Liver (tissue), 9 donors: ENCODE measurements around the gene CDC42BPA. TPM values are rescaled to one million over a fixed set of nuclear protein-coding genes. Genes with fewer than 3 reads are reported as not detected.

ENCODE experiments used
- DNase-seq: peaks from one replicate; pipeline ENCODE4 v3.0.0-alpha.2; 2017; ENCODE audit warnings: low spot score
- H3K27ac ChIP-seq, 2 donors: one replicate each; pipeline ENCODE4 v1.7.0; 2013; ENCODE audit warnings: inconsistent platforms in 2 of 2, low read length in 2 of 2, control low read depth in 1 of 2, low read depth in 1 of 2, mild to moderate bottlenecking in 1 of 2
- H3K27me3 ChIP-seq, 4 donors: one replicate each; pipeline versions ENCODE4 v1.6.1 to v1.7.0; 2013; ENCODE audit warnings: low read length in 3 of 4, inconsistent platforms in 1 of 4, mild to moderate bottlenecking in 1 of 4, moderate library complexity in 1 of 4; ENCODE audit not compliant: control insufficient read depth in 4 of 4, insufficient read depth in 4 of 4
- H3K36me3 ChIP-seq, 4 donors: one replicate each; pipeline versions ENCODE4 v1.6.1 to v1.7.0; 2013; ENCODE audit warnings: low read length in 3 of 4, mild to moderate bottlenecking in 3 of 4, low read depth in 1 of 4, moderate library complexity in 1 of 4; ENCODE audit not compliant: control insufficient read depth in 4 of 4, insufficient read depth in 3 of 4
- H3K4me1 ChIP-seq, 4 donors: one replicate each; pipeline versions ENCODE4 v1.6.1 to v1.7.0; 2013; ENCODE audit warnings: low read length in 3 of 4, mild to moderate bottlenecking in 3 of 4, moderate library complexity in 1 of 4; ENCODE audit not compliant: control insufficient read depth in 4 of 4, insufficient read depth in 4 of 4
- H3K4me3 ChIP-seq, 3 donors: one replicate each; pipeline versions ENCODE4 v1.6.1 to v1.7.0; 2013; ENCODE audit warnings: low read length in 3 of 3, control low read depth in 1 of 3, low read depth in 1 of 3, mild to moderate bottlenecking in 1 of 3
- H3K9ac ChIP-seq, 2 donors: one replicate each; pipeline ENCODE4 v1.7.0; 2013; ENCODE audit warnings: low read length in 2 of 2, mild to moderate bottlenecking in 2 of 2, moderate library complexity in 2 of 2, control low read depth in 1 of 2, low read depth in 1 of 2
- H3K9me3 ChIP-seq, 4 donors: one replicate each; pipeline versions ENCODE4 v1.6.1 to v1.7.0; 2013; ENCODE audit warnings: low read length in 3 of 4; ENCODE audit not compliant: control insufficient read depth in 4 of 4
- ATF3 ChIP-seq: IDR thresholded peaks from 2 replicates; pipeline ENCODE4 v1.6.1; 2016; ENCODE audit warnings: antibody characterized with exemption
- EGR1 ChIP-seq, 2 donors: IDR thresholded peaks; 2 replicates each; pipeline ENCODE4 v1.6.1; 2016 to 2018; ENCODE audit warnings: antibody characterized with exemption in 2 of 2, low read depth in 2 of 2
- FOXA1 ChIP-seq: IDR thresholded peaks from 2 replicates; pipeline ENCODE4 v1.6.1; 2016; ENCODE audit warnings: antibody characterized with exemption
- FOXA2 ChIP-seq: IDR thresholded peaks from 2 replicates; pipeline ENCODE4 v1.6.1; 2016; ENCODE audit warnings: antibody characterized with exemption
- GABPA ChIP-seq, 2 donors: IDR thresholded peaks in 1 of 2; conservative IDR thresholded peaks in 1 of 2; 2 replicates each; pipeline ENCODE4 v1.6.1; 2016; ENCODE audit warnings: antibody characterized with exemption in 2 of 2, mild to moderate bottlenecking in 1 of 2, moderate library complexity in 1 of 2
- HNF4A ChIP-seq, 2 donors: conservative IDR thresholded peaks; 2 replicates each; pipeline ENCODE4 v1.6.1; 2016; ENCODE audit warnings: antibody characterized with exemption in 2 of 2, mild to moderate bottlenecking in 2 of 2
- HNF4G ChIP-seq: IDR thresholded peaks from 2 replicates; pipeline ENCODE4 v1.6.1; 2016; ENCODE audit warnings: antibody characterized with exemption
- JUND ChIP-seq, 2 donors: IDR thresholded peaks; 2 replicates each; pipeline ENCODE4 v1.6.1; 2016; ENCODE audit warnings: antibody characterized with exemption in 2 of 2
- NR2F2 ChIP-seq: IDR thresholded peaks from 2 replicates; pipeline ENCODE4 v1.6.1; 2016; ENCODE audit warnings: antibody characterized with exemption
- RAD21 ChIP-seq, 2 donors: IDR thresholded peaks; 2 replicates each; pipeline ENCODE4 v1.6.1; 2016; ENCODE audit warnings: antibody characterized with exemption in 2 of 2, mild to moderate bottlenecking in 2 of 2
- RXRA ChIP-seq, 2 donors: IDR thresholded peaks; 2 replicates each; pipeline ENCODE4 v1.6.1; 2017 to 2018; ENCODE audit warnings: antibody characterized with exemption in 2 of 2, mild to moderate bottlenecking in 1 of 2
- SP1 ChIP-seq: IDR thresholded peaks from 2 replicates; pipeline ENCODE4 v1.6.1; 2018; ENCODE audit warnings: antibody characterized with exemption, mild to moderate bottlenecking
- TAF1 ChIP-seq: conservative IDR thresholded peaks from 2 replicates; pipeline ENCODE4 v1.6.1; 2016; ENCODE audit warnings: antibody characterized with exemption, mild to moderate bottlenecking
- YY1 ChIP-seq: IDR thresholded peaks from 2 replicates; pipeline ENCODE4 v1.6.1; 2016; ENCODE audit warnings: antibody characterized with exemption, mild to moderate bottlenecking
- ZBTB33 ChIP-seq: IDR thresholded peaks from 2 replicates; pipeline ENCODE4 v1.6.1; 2016; ENCODE audit warnings: antibody characterized with exemption
- WGBS: extraction: QIAGEN DNeasy Blood & Tissue Kit; methylation state at CpG from one replicate; pipeline ENCODE4 v1.1.7; 2013; 5-methylcytosine and 5-hydroxymethylcytosine counted together
- polyA plus RNA-seq, 2 donors: library from polyadenylated mRNA; stranded (reverse) in 1 of 2; unstranded in 1 of 2; fragments of 200-250 nt in 1 of 2; fragments of >200 nt in 1 of 2; fragmentation: Nextera tagmentation in 1 of 2; extraction: Ambion mirVana in 1 of 2; gene quantifications; one replicate each; pipeline versions ENCODE4 v1.2.1 to v1.2.3, GENCODE V29; 2013 to 2015
- total RNA-seq, 2 donors: library from RNA; depleted of rRNA; stranded (reverse); fragments of >200 nt; gene quantifications; one replicate each; pipeline ENCODE4 v1.2.3, GENCODE V29; 2014
- TF ChIP-seq, protein P1 (sequence below): IDR thresholded peaks from 2 replicates; pipeline ENCODE4 v1.6.1; 2016; ENCODE audit warnings: antibody characterized with exemption, mild to moderate bottlenecking
- TF ChIP-seq, protein P2 (sequence below): IDR thresholded peaks from 2 replicates; pipeline ENCODE4 v1.6.1; 2016; ENCODE audit warnings: antibody characterized with exemption
- TF ChIP-seq, protein P3 (sequence below): fragments of 150-350 bp; IDR thresholded peaks from 2 replicates; pipeline ENCODE4 v1.5.1; 2017; ENCODE audit warnings: improper control_type of control experiment, low read depth, low read length; ENCODE audit not compliant: missing input control
- donor health status: healthy.
- donor health status: healthy.
- donor health status: healthy.
- donor health status: healthy.
- donor health status: healthy.

CDC42BPA gene
- total and polyA plus RNA-seq, 4 donors, result 5.8 to 39.9 (median 24.3) TPM

GRCh38 chr1:226943927-226944326 is 374.4 kb downstream of the CDC42BPA start:
- Histone ChIP-seq H3K36me3 (no peaks in the 10 kb centered on the region), H3K27ac (peak overlapping the region; percentile 91 to 97), H3K4me1 (peaks cover 35 to 76% (median 54%) of the 10 kb centered on the region in 4 donors), H3K4me3 (no peak overlapping the region), H3K9me3 (no peaks in the 10 kb centered on the region), H3K9ac (no peak overlapping the region), H3K27me3 (no peaks in the 10 kb centered on the region)
- 86% methylated on average over 2 of the region's 2 CpGs for WGBS
- no peak for DNase-seq
- TF ChIP-seq FOXA1, result no peak
- no peak for TF ChIP-seq FOXA2
- no peak for TF ChIP-seq SP1
- no peak for TF ChIP-seq JUND (IDR thresholded peaks at IDR 0.05)
- TF ChIP-seq, protein P1, sequence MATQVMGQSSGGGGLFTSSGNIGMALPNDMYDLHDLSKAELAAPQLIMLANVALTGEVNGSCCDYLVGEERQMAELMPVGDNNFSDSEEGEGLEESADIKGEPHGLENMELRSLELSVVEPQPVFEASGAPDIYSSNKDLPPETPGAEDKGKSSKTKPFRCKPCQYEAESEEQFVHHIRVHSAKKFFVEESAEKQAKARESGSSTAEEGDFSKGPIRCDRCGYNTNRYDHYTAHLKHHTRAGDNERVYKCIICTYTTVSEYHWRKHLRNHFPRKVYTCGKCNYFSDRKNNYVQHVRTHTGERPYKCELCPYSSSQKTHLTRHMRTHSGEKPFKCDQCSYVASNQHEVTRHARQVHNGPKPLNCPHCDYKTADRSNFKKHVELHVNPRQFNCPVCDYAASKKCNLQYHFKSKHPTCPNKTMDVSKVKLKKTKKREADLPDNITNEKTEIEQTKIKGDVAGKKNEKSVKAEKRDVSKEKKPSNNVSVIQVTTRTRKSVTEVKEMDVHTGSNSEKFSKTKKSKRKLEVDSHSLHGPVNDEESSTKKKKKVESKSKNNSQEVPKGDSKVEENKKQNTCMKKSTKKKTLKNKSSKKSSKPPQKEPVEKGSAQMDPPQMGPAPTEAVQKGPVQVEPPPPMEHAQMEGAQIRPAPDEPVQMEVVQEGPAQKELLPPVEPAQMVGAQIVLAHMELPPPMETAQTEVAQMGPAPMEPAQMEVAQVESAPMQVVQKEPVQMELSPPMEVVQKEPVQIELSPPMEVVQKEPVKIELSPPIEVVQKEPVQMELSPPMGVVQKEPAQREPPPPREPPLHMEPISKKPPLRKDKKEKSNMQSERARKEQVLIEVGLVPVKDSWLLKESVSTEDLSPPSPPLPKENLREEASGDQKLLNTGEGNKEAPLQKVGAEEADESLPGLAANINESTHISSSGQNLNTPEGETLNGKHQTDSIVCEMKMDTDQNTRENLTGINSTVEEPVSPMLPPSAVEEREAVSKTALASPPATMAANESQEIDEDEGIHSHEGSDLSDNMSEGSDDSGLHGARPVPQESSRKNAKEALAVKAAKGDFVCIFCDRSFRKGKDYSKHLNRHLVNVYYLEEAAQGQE, result no peak
- no peak for TF ChIP-seq EGR1 (IDR thresholded peaks at IDR 0.05; ENCODE audit: low read depth in 2 of 2)
- no peak for TF ChIP-seq HNF4A (conservative IDR thresholded peaks at IDR 0.05)
- no peak for TF ChIP-seq YY1
- no peak for TF ChIP-seq HNF4G
- TF ChIP-seq ZBTB33, result no peak
- TF ChIP-seq, protein P2, sequence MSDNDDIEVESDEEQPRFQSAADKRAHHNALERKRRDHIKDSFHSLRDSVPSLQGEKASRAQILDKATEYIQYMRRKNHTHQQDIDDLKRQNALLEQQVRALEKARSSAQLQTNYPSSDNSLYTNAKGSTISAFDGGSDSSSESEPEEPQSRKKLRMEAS, result no peak
- no peak for TF ChIP-seq TAF1
- no peak for TF ChIP-seq NR2F2

GRCh38 chr1:226943156-226943555 is 375.1 kb downstream of the CDC42BPA start:
- Histone ChIP-seq H3K9me3 (no peaks in the 10 kb centered on the region), H3K36me3 (no peaks in the 10 kb centered on the region), H3K4me1 (peaks cover 35 to 83% (median 60%) of the 10 kb centered on the region in 4 donors), H3K9ac (no peak overlapping the region), H3K4me3 (no peak overlapping the region), H3K27me3 (no peaks in the 10 kb centered on the region), H3K27ac (peak overlapping the region; percentile 9 to 97)
- DNase-seq, result no peak
- 66% methylated on average over 5 of the region's 5 CpGs for WGBS
- TF ChIP-seq SP1, result no peak
- no peak for TF ChIP-seq HNF4G
- no peak for TF ChIP-seq FOXA2
- TF ChIP-seq GABPA (IDR thresholded peaks at IDR 0.05 in 1 of 2, conservative IDR thresholded peaks at IDR 0.05 in 1 of 2), result no peak
- TF ChIP-seq RXRA (IDR thresholded peaks at IDR 0.05), result no peak
- no peak for TF ChIP-seq ZBTB33
- TF ChIP-seq YY1, result no peak
- TF ChIP-seq EGR1 (IDR thresholded peaks at IDR 0.05; ENCODE audit: low read depth in 2 of 2), result no peak
- no peak for TF ChIP-seq ATF3
- TF ChIP-seq, protein P2, result no peak
- TF ChIP-seq NR2F2, result no peak
- TF ChIP-seq HNF4A (conservative IDR thresholded peaks at IDR 0.05), result no peak
- no peak for TF ChIP-seq JUND (IDR thresholded peaks at IDR 0.05)
- no peak for TF ChIP-seq RAD21 (IDR thresholded peaks at IDR 0.05)
- TF ChIP-seq, protein P3, sequence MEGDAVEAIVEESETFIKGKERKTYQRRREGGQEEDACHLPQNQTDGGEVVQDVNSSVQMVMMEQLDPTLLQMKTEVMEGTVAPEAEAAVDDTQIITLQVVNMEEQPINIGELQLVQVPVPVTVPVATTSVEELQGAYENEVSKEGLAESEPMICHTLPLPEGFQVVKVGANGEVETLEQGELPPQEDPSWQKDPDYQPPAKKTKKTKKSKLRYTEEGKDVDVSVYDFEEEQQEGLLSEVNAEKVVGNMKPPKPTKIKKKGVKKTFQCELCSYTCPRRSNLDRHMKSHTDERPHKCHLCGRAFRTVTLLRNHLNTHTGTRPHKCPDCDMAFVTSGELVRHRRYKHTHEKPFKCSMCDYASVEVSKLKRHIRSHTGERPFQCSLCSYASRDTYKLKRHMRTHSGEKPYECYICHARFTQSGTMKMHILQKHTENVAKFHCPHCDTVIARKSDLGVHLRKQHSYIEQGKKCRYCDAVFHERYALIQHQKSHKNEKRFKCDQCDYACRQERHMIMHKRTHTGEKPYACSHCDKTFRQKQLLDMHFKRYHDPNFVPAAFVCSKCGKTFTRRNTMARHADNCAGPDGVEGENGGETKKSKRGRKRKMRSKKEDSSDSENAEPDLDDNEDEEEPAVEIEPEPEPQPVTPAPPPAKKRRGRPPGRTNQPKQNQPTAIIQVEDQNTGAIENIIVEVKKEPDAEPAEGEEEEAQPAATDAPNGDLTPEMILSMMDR, result no peak
- TF ChIP-seq, protein P1, result no peak
